ENCODE results near the gene MGLL.
"Not testable (repeated sequence)": the region's sequence is repeated elsewhere in the genome, so short reads cannot be mapped to it uniquely, and the experiment has no call there.

The MGLL gene

GRCh38 chr3:127684871-127685707 lies 137.2 kb downstream of the MGLL start:
- DNase-seq (ENCODE audit: low spot score in 2 of 2), result no peak
- Mint-ChIP-seq H3K4me3 (no peak overlapping the region), H3K27me3 (no peaks in the 10 kb centered on the region), H3K9me3 (peaks cover 2% of the 10 kb centered on the region), H3K27ac (no peak overlapping the region), H3K4me1 (peaks cover 10% of the 10 kb centered on the region), H3K36me3 (peaks cover 2% of the 10 kb centered on the region)
- ATAC-seq (ENCODE audit: low read depth), result peak; percentile 50

GRCh38 chr3:127682561-127682960 lies 139.8 kb downstream of the MGLL start:
- no peaks in the 10 kb centered on the region for H3K27me3 Mint-ChIP-seq

GRCh38 chr3:127682175-127682554 lies 140.2 kb downstream of the MGLL start:
- not testable (repeated sequence) for DNase-seq (ENCODE audit: low spot score in 2 of 2); H3K27ac Mint-ChIP-seq; H3K36me3 Mint-ChIP-seq; H3K27me3 Mint-ChIP-seq; H3K4me3 Mint-ChIP-seq; H3K9me3 Mint-ChIP-seq; ATAC-seq (ENCODE audit: low read depth)
- peaks cover 12% of the 10 kb centered on the region for H3K4me1 Mint-ChIP-seq

More at GRCh38 chr3:127682561-127682960, 139.8 kb downstream of the MGLL start:
- DNase-seq (ENCODE audit: low spot score in 2 of 2), result no peak
- ATAC-seq (ENCODE audit: low read depth), result no peak
- H3K4me1 Mint-ChIP-seq, result peaks cover 12% of the 10 kb centered on the region
- peaks cover 2% of the 10 kb centered on the region for H3K9me3 Mint-ChIP-seq
- no peak overlapping the region for H3K4me3 Mint-ChIP-seq
- H3K27ac Mint-ChIP-seq, result no peak overlapping the region
- H3K36me3 Mint-ChIP-seq, result peaks cover 6% of the 10 kb centered on the region

- Mint-ChIP-seq H3K27me3 (no peaks in the 10 kb centered on the region), H3K36me3 (peaks cover 12% of the 10 kb centered on the region), H3K9me3 (peaks cover 2% of the 10 kb centered on the region), H3K4me1 (peaks cover 16% of the 10 kb centered on the region), H3K4me3 (no peak overlapping the region), H3K27ac (peak overlapping the region; percentile 13)
- ATAC-seq (ENCODE audit: low read depth) (no peak), DNase-seq (ENCODE audit: low spot score in 2 of 2) (no peak)
Observed at GRCh38 chr3:127680798-127681221, 141.5 kb downstream of the MGLL start.

GRCh38 chr3:127680146-127680661 lies 142.1 kb downstream of the MGLL start:
- Mint-ChIP-seq H3K27me3 (no peaks in the 10 kb centered on the region), H3K4me3 (no peak overlapping the region), H3K4me1 (peaks cover 20% of the 10 kb centered on the region), H3K36me3 (peaks cover 12% of the 10 kb centered on the region), H3K27ac (no peak overlapping the region), H3K9me3 (peaks cover 2% of the 10 kb centered on the region)
- DNase-seq (ENCODE audit: low spot score in 2 of 2), result no peak
- ATAC-seq (ENCODE audit: low read depth), result no peak

- no peak overlapping the region for H3K27ac Mint-ChIP-seq
- H3K4me1 Mint-ChIP-seq, result peaks cover 24% of the 10 kb centered on the region
- DNase-seq (ENCODE audit: low spot score in 2 of 2), result no peak
- H3K27me3 Mint-ChIP-seq, result no peaks in the 10 kb centered on the region
- H3K4me3 Mint-ChIP-seq, result no peak overlapping the region
- no peak for ATAC-seq (ENCODE audit: low read depth)
- peaks cover 14% of the 10 kb centered on the region for H3K36me3 Mint-ChIP-seq
- peaks cover 2% of the 10 kb centered on the region for H3K9me3 Mint-ChIP-seq
Observed at GRCh38 chr3:127679534-127680145, 142.7 kb downstream of the MGLL start.

GRCh38 chr3:127678611-127679533 lies 143.4 kb downstream of the MGLL start:
- peaks cover 31% of the 10 kb centered on the region for H3K4me1 Mint-ChIP-seq
- H3K27me3 Mint-ChIP-seq, result no peaks in the 10 kb centered on the region
- peaks cover 14% of the 10 kb centered on the region for H3K36me3 Mint-ChIP-seq
- ATAC-seq (ENCODE audit: low read depth) (no peak), DNase-seq (ENCODE audit: low spot score in 2 of 2) (no peak)
- no peak overlapping the region for H3K27ac Mint-ChIP-seq
- H3K4me3 Mint-ChIP-seq, result no peak overlapping the region
- peaks cover 2% of the 10 kb centered on the region for H3K9me3 Mint-ChIP-seq

GRCh38 chr3:127678315-127678599 lies 144.1 kb downstream of the MGLL start:
- no peak overlapping the region for H3K27ac Mint-ChIP-seq
- H3K27me3 Mint-ChIP-seq, result no peaks in the 10 kb centered on the region
- H3K9me3 Mint-ChIP-seq, result peaks cover 2% of the 10 kb centered on the region
- no peak overlapping the region for H3K4me3 Mint-ChIP-seq
- peaks cover 14% of the 10 kb centered on the region for H3K36me3 Mint-ChIP-seq
- peaks cover 34% of the 10 kb centered on the region for H3K4me1 Mint-ChIP-seq
- ATAC-seq (ENCODE audit: low read depth) (no peak), DNase-seq (ENCODE audit: low spot score in 2 of 2) (no peak)

GRCh38 chr3:127677541-127678314 lies 144.6 kb downstream of the MGLL start:
- DNase-seq (ENCODE audit: low spot score in 2 of 2), result no peak
- H3K4me1 Mint-ChIP-seq, result peaks cover 34% of the 10 kb centered on the region
- H3K27ac Mint-ChIP-seq, result no peak overlapping the region
- no peak for ATAC-seq (ENCODE audit: low read depth)
- peaks cover 2% of the 10 kb centered on the region for H3K9me3 Mint-ChIP-seq
- peaks cover 14% of the 10 kb centered on the region for H3K36me3 Mint-ChIP-seq
- no peak overlapping the region for H3K4me3 Mint-ChIP-seq
- H3K27me3 Mint-ChIP-seq, result no peaks in the 10 kb centered on the region

GRCh38 chr3:127676921-127677351 lies 145.4 kb downstream of the MGLL start:
- no peak overlapping the region for H3K27ac Mint-ChIP-seq
- H3K4me1 Mint-ChIP-seq, result peaks cover 34% of the 10 kb centered on the region
- no peak for DNase-seq (ENCODE audit: low spot score in 2 of 2)
- H3K9me3 Mint-ChIP-seq, result no peaks in the 10 kb centered on the region
- no peak for ATAC-seq (ENCODE audit: low read depth)
- H3K4me3 Mint-ChIP-seq, result no peak overlapping the region
- H3K36me3 Mint-ChIP-seq, result peaks cover 12% of the 10 kb centered on the region
- H3K27me3 Mint-ChIP-seq, result no peaks in the 10 kb centered on the region

GRCh38 chr3:127676456-127676855 lies 145.9 kb downstream of the MGLL start:
- Mint-ChIP-seq H3K27ac (no peak overlapping the region), H3K36me3 (peaks cover 12% of the 10 kb centered on the region)
- DNase-seq (ENCODE audit: low spot score in 2 of 2), result no peak

GRCh38 chr3:127675651-127676391 lies 146.5 kb downstream of the MGLL start:
- H3K27me3 Mint-ChIP-seq, result no peaks in the 10 kb centered on the region
- H3K36me3 Mint-ChIP-seq, result peaks cover 12% of the 10 kb centered on the region
- H3K9me3 Mint-ChIP-seq, result no peaks in the 10 kb centered on the region
- H3K4me3 Mint-ChIP-seq, result no peak overlapping the region
- no peak overlapping the region for H3K27ac Mint-ChIP-seq
- ATAC-seq (ENCODE audit: low read depth) (no peak), DNase-seq (ENCODE audit: low spot score in 2 of 2) (no peak)
- peaks cover 31% of the 10 kb centered on the region for H3K4me1 Mint-ChIP-seq

More at GRCh38 chr3:127676456-127676855, 145.9 kb downstream of the MGLL start:
- peaks cover 33% of the 10 kb centered on the region for H3K4me1 Mint-ChIP-seq
- H3K27me3 Mint-ChIP-seq, result no peaks in the 10 kb centered on the region
- H3K9me3 Mint-ChIP-seq, result no peaks in the 10 kb centered on the region
- H3K4me3 Mint-ChIP-seq, result no peak overlapping the region
- ATAC-seq (ENCODE audit: low read depth), result no peak

GRCh38 chr3:127674790-127675189 lies 147.5 kb downstream of the MGLL start:
- no peak for DNase-seq (ENCODE audit: low spot score in 2 of 2)
- no peaks in the 10 kb centered on the region for H3K27me3 Mint-ChIP-seq
- peaks cover 10% of the 10 kb centered on the region for H3K36me3 Mint-ChIP-seq
- peak overlapping the region; percentile 58 for H3K4me3 Mint-ChIP-seq
- ATAC-seq (ENCODE audit: low read depth), result no peak
- H3K27ac Mint-ChIP-seq, result no peak overlapping the region
- no peaks in the 10 kb centered on the region for H3K9me3 Mint-ChIP-seq
- peaks cover 31% of the 10 kb centered on the region for H3K4me1 Mint-ChIP-seq

Measured in memory B cell (primary cell).